ENCODE measurements around the gene RGS7. TPM values are rescaled to one million over a fixed set of nuclear protein-coding genes. Genes with fewer than 3 reads are reported as not detected.

The RGS7 gene
- total RNA-seq, 3 donors from 2014 or later (not counting 1 experiment from before 2014, with no cell fraction given), result not detected

- Histone ChIP-seq H3K36me3 (ENCODE audit: control insufficient read depth, insufficient read depth, low read length) (no peaks in the 10 kb centered on the region), H3K9me3 (ENCODE audit: control insufficient read depth, insufficient read depth, low read length) (no peaks in the 10 kb centered on the region), H3K27ac (ENCODE audit: low read length) (no peak overlapping the region), H3K4me3 (ENCODE audit: low read length) (no peak overlapping the region), H3K27me3 (ENCODE audit: control insufficient read depth, insufficient read depth, low read length) (no peaks in the 10 kb centered on the region), H3K4me1 (ENCODE audit: control insufficient read depth, insufficient read depth, low read length) (no peaks in the 10 kb centered on the region)
- no peak for TF ChIP-seq CTCF (IDR thresholded peaks at IDR 0.05)
- peaks cover 3 to 10% of the 10 kb centered on the region in 2 donors for H3K9me3 Mint-ChIP-seq
- H3K36me3 Mint-ChIP-seq, result no peaks in the 10 kb centered on the region
- WGBS (ENCODE audit: insufficient coverage), result 76% methylated on average over 4 of the region's 4 CpGs
- no peak overlapping the region for H3K4me3 Mint-ChIP-seq
- no peak for DNase-seq
- intact Hi-C loops (cut with micrococcal nuclease), result no loop called here
- H3K4me1 Mint-ChIP-seq, result no peaks in the 10 kb centered on the region
- no peaks in the 10 kb centered on the region for H3K27me3 Mint-ChIP-seq (ENCODE audit: low read depth in 2 of 2)
- no peak overlapping the region for H3K27ac Mint-ChIP-seq
- ATAC-seq, result no peak
Observed at GRCh38 chr1:241048622-241049021, 308.4 kb downstream of the RGS7 start.

- DNase-seq (no peak), ATAC-seq (no peak)
- no peaks in the 10 kb centered on the region for H3K4me1 Mint-ChIP-seq
- intact Hi-C loops (cut with micrococcal nuclease), result no loop called here
- no peak overlapping the region for H3K27ac ChIP-seq (ENCODE audit: low read length)
- TF ChIP-seq CTCF (IDR thresholded peaks at IDR 0.05), result no peak
- no peak overlapping the region for H3K27ac Mint-ChIP-seq
- no peaks in the 10 kb centered on the region for H3K36me3 ChIP-seq (ENCODE audit: control insufficient read depth, insufficient read depth, low read length)
- H3K27me3 Mint-ChIP-seq (ENCODE audit: low read depth in 2 of 2), result no peaks in the 10 kb centered on the region
- no peak overlapping the region for H3K4me3 ChIP-seq (ENCODE audit: low read length)
- H3K9me3 Mint-ChIP-seq, result peaks cover 6 to 10% of the 10 kb centered on the region in 2 donors
- H3K36me3 Mint-ChIP-seq, result no peaks in the 10 kb centered on the region
- H3K4me1 ChIP-seq (ENCODE audit: control insufficient read depth, insufficient read depth, low read length), result no peaks in the 10 kb centered on the region
- no peaks in the 10 kb centered on the region for H3K9me3 ChIP-seq (ENCODE audit: control insufficient read depth, insufficient read depth, low read length)
- WGBS (ENCODE audit: insufficient coverage), result 93% methylated on average over 2 of the region's 2 CpGs
- H3K27me3 ChIP-seq (ENCODE audit: control insufficient read depth, insufficient read depth, low read length), result no peaks in the 10 kb centered on the region
- no peak overlapping the region for H3K4me3 Mint-ChIP-seq
Observed at GRCh38 chr1:241045659-241046058, 311.3 kb downstream of the RGS7 start.

- 86% methylated on average over 8 of the region's 9 CpGs for WGBS (ENCODE audit: insufficient coverage)
- H3K4me1 Mint-ChIP-seq, result no peaks in the 10 kb centered on the region
- no peaks in the 10 kb centered on the region for H3K36me3 ChIP-seq (ENCODE audit: control insufficient read depth, insufficient read depth, low read length)
Observed at GRCh38 chr1:241034203-241034936, 322.6 kb downstream of the RGS7 start.

More at GRCh38 chr1:241034203-241034936, 322.6 kb downstream of the RGS7 start:
- Histone ChIP-seq H3K27ac (ENCODE audit: low read length) (no peak overlapping the region), H3K4me3 (ENCODE audit: low read length) (no peak overlapping the region), H3K9me3 (ENCODE audit: control insufficient read depth, insufficient read depth, low read length) (no peaks in the 10 kb centered on the region), H3K4me1 (ENCODE audit: control insufficient read depth, insufficient read depth, low read length) (no peaks in the 10 kb centered on the region), H3K27me3 (ENCODE audit: control insufficient read depth, insufficient read depth, low read length) (no peaks in the 10 kb centered on the region)
- H3K27me3 Mint-ChIP-seq (ENCODE audit: low read depth in 2 of 2), result no peaks in the 10 kb centered on the region
- TF ChIP-seq CTCF (IDR thresholded peaks at IDR 0.05), result no peak
- peaks cover 22 to 23% of the 10 kb centered on the region in 2 donors for H3K9me3 Mint-ChIP-seq
- no peak for ATAC-seq
- H3K4me3 Mint-ChIP-seq, result no peak overlapping the region
- intact Hi-C loops (cut with micrococcal nuclease), result no loop called here
- no peak overlapping the region for H3K27ac Mint-ChIP-seq
- DNase-seq, result no peak
- H3K36me3 Mint-ChIP-seq, result no peaks in the 10 kb centered on the region

Data from natural killer cell (primary cell).